ENCODE measurements around the gene TEKT5. TPM values are rescaled to one million over a fixed set of nuclear protein-coding genes. Genes with fewer than 3 reads are reported as not detected.

TEKT5 gene
- total RNA-seq, 1 experiment from 2014 or later = not detected

GRCh38 chr16:10666291-10666690 is 28.4 kb downstream of the TEKT5 start:
- Histone ChIP-seq H3K4me1 (ENCODE audit: insufficient read depth, low read length, poor library complexity, severe bottlenecking) (no peaks in the 10 kb centered on the region), H3K27ac (ENCODE audit: low read depth, low read length, poor library complexity, severe bottlenecking) (no peak overlapping the region), H3K36me3 (ENCODE audit: insufficient read depth, low read length, poor library complexity, severe bottlenecking) (no peaks in the 10 kb centered on the region), H3K9me3 (ENCODE audit: low read depth, low read length, poor library complexity, severe bottlenecking) (no peaks in the 10 kb centered on the region), H3K4me3 (ENCODE audit: low read depth, low read length, poor library complexity, severe bottlenecking) (no peak overlapping the region), H3K27me3 (replicated peaks; ENCODE audit: insufficient read depth, low read depth, low read length, poor library complexity) (no peaks in the 10 kb centered on the region)
- DNase-seq (ENCODE audit: low spot score) = no peak
- no TSS peak for BruUV-seq (replicated peaks)
- intact Hi-C loops (cut with micrococcal nuclease; ENCODE audit: unreplicated experiment) = no loop called here
- CTCF ChIA-PET = no interaction called here
- POLR2A ChIA-PET (ENCODE audit: low non-redundant PET) = no interaction called here
- TF ChIP-seq EZH2 (IDR thresholded peaks at IDR 0.05; ENCODE audit: borderline replicate concordance, low read depth, low read length, poor library complexity, severe bottlenecking) (no peak), CTCF (conservative IDR thresholded peaks at IDR 0.05; ENCODE audit: low read depth, low read length) (no peak)

- no TSS peak for BruUV-seq (replicated peaks)
- Histone ChIP-seq H3K27ac (ENCODE audit: low read depth, low read length, poor library complexity, severe bottlenecking) (no peak overlapping the region), H3K27me3 (replicated peaks; ENCODE audit: insufficient read depth, low read depth, low read length, poor library complexity) (no peaks in the 10 kb centered on the region), H3K4me1 (ENCODE audit: insufficient read depth, low read length, poor library complexity, severe bottlenecking) (no peaks in the 10 kb centered on the region), H3K9me3 (ENCODE audit: low read depth, low read length, poor library complexity, severe bottlenecking) (no peaks in the 10 kb centered on the region), H3K4me3 (ENCODE audit: low read depth, low read length, poor library complexity, severe bottlenecking) (no peak overlapping the region), H3K36me3 (ENCODE audit: insufficient read depth, low read length, poor library complexity, severe bottlenecking) (no peaks in the 10 kb centered on the region)
- no peak for DNase-seq (ENCODE audit: low spot score)
- ChIA-PET POLR2A (ENCODE audit: low non-redundant PET) (no interaction called here), CTCF (no interaction called here)
- TF ChIP-seq CTCF (conservative IDR thresholded peaks at IDR 0.05; ENCODE audit: low read depth, low read length) = no peak
- no peak for TF ChIP-seq EZH2 (IDR thresholded peaks at IDR 0.05; ENCODE audit: borderline replicate concordance, low read depth, low read length, poor library complexity, severe bottlenecking)
- intact Hi-C loops (cut with micrococcal nuclease; ENCODE audit: unreplicated experiment) = no loop called here
These were observed 29.6 kb downstream of the TEKT5 start for GRCh38 chr16:10665166-10665565.

GRCh38 chr16:10664720-10665126 is 30.0 kb downstream of the TEKT5 start:
- no peaks in the 10 kb centered on the region for H3K36me3 ChIP-seq (ENCODE audit: insufficient read depth, low read length, poor library complexity, severe bottlenecking)
- H3K27me3 ChIP-seq (replicated peaks; ENCODE audit: insufficient read depth, low read depth, low read length, poor library complexity) = no peaks in the 10 kb centered on the region
- TF ChIP-seq EZH2 (IDR thresholded peaks at IDR 0.05; ENCODE audit: borderline replicate concordance, low read depth, low read length, poor library complexity, severe bottlenecking) (no peak), CTCF (conservative IDR thresholded peaks at IDR 0.05; ENCODE audit: low read depth, low read length) (no peak)
- no peak overlapping the region for H3K27ac ChIP-seq (ENCODE audit: low read depth, low read length, poor library complexity, severe bottlenecking)
- H3K9me3 ChIP-seq (ENCODE audit: low read depth, low read length, poor library complexity, severe bottlenecking) = no peaks in the 10 kb centered on the region
- ChIA-PET CTCF (no interaction called here), POLR2A (ENCODE audit: low non-redundant PET) (no interaction called here)
- no TSS peak for BruUV-seq (replicated peaks)
- intact Hi-C loops (cut with micrococcal nuclease; ENCODE audit: unreplicated experiment) = no loop called here
- DNase-seq (ENCODE audit: low spot score) = no peak
- H3K4me3 ChIP-seq (ENCODE audit: low read depth, low read length, poor library complexity, severe bottlenecking) = no peak overlapping the region
- H3K4me1 ChIP-seq (ENCODE audit: insufficient read depth, low read length, poor library complexity, severe bottlenecking) = no peaks in the 10 kb centered on the region

Data from A673 (cell line).